Nephron progenitor cell (in vitro differentiated cells): ENCODE data around the gene NPR2.

ENCODE experiments used
- DNase-seq: peaks from one replicate; pipeline ENCODE4 v3.0.0; 2021
- H3K27ac Mint-ChIP-seq: 2 replicates; pipeline ENCODE4 v1.8.0; 2021; ENCODE audit warnings: mild to moderate bottlenecking, moderate library complexity, mixed read lengths
- H3K27me3 Mint-ChIP-seq: 2 replicates; pipeline ENCODE4 v1.8.0; 2021; ENCODE audit warnings: mild to moderate bottlenecking, low read depth, mixed read lengths; ENCODE audit not compliant: poor library complexity
- H3K36me3 Mint-ChIP-seq: 2 replicates; pipeline ENCODE4 v1.8.0; 2021; ENCODE audit warnings: low read depth, mixed read lengths
- H3K4me1 Mint-ChIP-seq: 2 replicates; pipeline ENCODE4 v1.8.0; 2021; ENCODE audit warnings: mixed read lengths
- H3K4me3 Mint-ChIP-seq: 2 replicates; pipeline ENCODE4 v1.8.0; 2021; ENCODE audit warnings: mild to moderate bottlenecking, moderate library complexity, mixed read lengths
- H3K9me3 Mint-ChIP-seq: 2 replicates; pipeline ENCODE4 v1.8.0; 2021; ENCODE audit warnings: mild to moderate bottlenecking, moderate library complexity, mixed read lengths
- CTCF ChIP-seq: fragments of 200-600 bp; sonication (generic); IDR thresholded peaks from 2 replicates; pipeline ENCODE4 v1.5.0; 2021; ENCODE audit warnings: antibody characterized with exemption

The NPR2 gene

GRCh38 chr9:35748242-35748857 lies 43.0 kb upstream of the NPR2 start:
- Mint-ChIP-seq H3K36me3 (peaks cover 41% of the 10 kb centered on the region), H3K27ac (no peak overlapping the region), H3K4me1 (peaks cover 40% of the 10 kb centered on the region), H3K9me3 (no peaks in the 10 kb centered on the region), H3K4me3 (peak overlapping the region; percentile 92), H3K27me3 (peaks cover 8% of the 10 kb centered on the region)
- DNase-seq: no peak
- no peak for TF ChIP-seq CTCF

- TF ChIP-seq CTCF: no peak
- no peak within 1 kb of the TSS for H3K27ac Mint-ChIP-seq
- peaks cover 43% of the 10 kb centered on the region for H3K36me3 Mint-ChIP-seq
- H3K27me3 Mint-ChIP-seq: peaks cover 8% of the 10 kb centered on the region
- DNase-seq: peak; percentile 84
- no peaks in the 10 kb centered on the region for H3K9me3 Mint-ChIP-seq
- peak within 1 kb of the TSS; percentile 95 for H3K4me3 Mint-ChIP-seq
- H3K4me1 Mint-ChIP-seq: peaks cover 40% of the 10 kb centered on the region
Observed at GRCh38 chr9:35748858-35749514, 42.4 kb upstream of the NPR2 start, which contains the start of the genes GBA2 and RGP1. Gene GBA2 (minus strand): TSS chr9:35749228. CDS start chr9:35748704, 524 bp downstream. Gene RGP1 (plus strand): TSS chr9:35749287. CDS start chr9:35749756, 469 bp downstream.

- peak overlapping the region; percentile 95 for H3K4me3 Mint-ChIP-seq
- no peak for TF ChIP-seq CTCF
- H3K9me3 Mint-ChIP-seq: no peaks in the 10 kb centered on the region
- peaks cover 40% of the 10 kb centered on the region for H3K4me1 Mint-ChIP-seq
- no peak overlapping the region for H3K27ac Mint-ChIP-seq
- peaks cover 41% of the 10 kb centered on the region for H3K36me3 Mint-ChIP-seq
- peaks cover 8% of the 10 kb centered on the region for H3K27me3 Mint-ChIP-seq
- DNase-seq: peak; percentile 42
Observed at GRCh38 chr9:35749515-35750255, 41.7 kb upstream of the NPR2 start.

- H3K36me3 Mint-ChIP-seq: peaks cover 46% of the 10 kb centered on the region
- TF ChIP-seq CTCF: no peak
- peaks cover 40% of the 10 kb centered on the region for H3K4me1 Mint-ChIP-seq
- no peaks in the 10 kb centered on the region for H3K9me3 Mint-ChIP-seq
- DNase-seq: no peak
- H3K27ac Mint-ChIP-seq: no peak overlapping the region
- H3K4me3 Mint-ChIP-seq: peak overlapping the region; percentile 95
- peaks cover 8% of the 10 kb centered on the region for H3K27me3 Mint-ChIP-seq
Observed at GRCh38 chr9:35750256-35750531, 41.2 kb upstream of the NPR2 start.

GRCh38 chr9:35753466-35753865 lies 37.9 kb upstream of the NPR2 start:
- TF ChIP-seq CTCF: no peak
- Mint-ChIP-seq H3K4me1 (peaks cover 27% of the 10 kb centered on the region), H3K27ac (no peak overlapping the region)

More at GRCh38 chr9:35753466-35753865, 37.9 kb upstream of the NPR2 start:
- Mint-ChIP-seq H3K27me3 (no peaks in the 10 kb centered on the region), H3K4me3 (no peak overlapping the region), H3K36me3 (peaks cover 41% of the 10 kb centered on the region), H3K9me3 (no peaks in the 10 kb centered on the region)
- no peak for DNase-seq
